GM03348 (cell line): ENCODE results near the gene PLXNA2.

Source experiments
- DNase-seq: peaks from one replicate; pipeline ENCODE4 v3.0.0; 2012; ENCODE audit warnings: low spot score

The PLXNA2 gene

DNA sequence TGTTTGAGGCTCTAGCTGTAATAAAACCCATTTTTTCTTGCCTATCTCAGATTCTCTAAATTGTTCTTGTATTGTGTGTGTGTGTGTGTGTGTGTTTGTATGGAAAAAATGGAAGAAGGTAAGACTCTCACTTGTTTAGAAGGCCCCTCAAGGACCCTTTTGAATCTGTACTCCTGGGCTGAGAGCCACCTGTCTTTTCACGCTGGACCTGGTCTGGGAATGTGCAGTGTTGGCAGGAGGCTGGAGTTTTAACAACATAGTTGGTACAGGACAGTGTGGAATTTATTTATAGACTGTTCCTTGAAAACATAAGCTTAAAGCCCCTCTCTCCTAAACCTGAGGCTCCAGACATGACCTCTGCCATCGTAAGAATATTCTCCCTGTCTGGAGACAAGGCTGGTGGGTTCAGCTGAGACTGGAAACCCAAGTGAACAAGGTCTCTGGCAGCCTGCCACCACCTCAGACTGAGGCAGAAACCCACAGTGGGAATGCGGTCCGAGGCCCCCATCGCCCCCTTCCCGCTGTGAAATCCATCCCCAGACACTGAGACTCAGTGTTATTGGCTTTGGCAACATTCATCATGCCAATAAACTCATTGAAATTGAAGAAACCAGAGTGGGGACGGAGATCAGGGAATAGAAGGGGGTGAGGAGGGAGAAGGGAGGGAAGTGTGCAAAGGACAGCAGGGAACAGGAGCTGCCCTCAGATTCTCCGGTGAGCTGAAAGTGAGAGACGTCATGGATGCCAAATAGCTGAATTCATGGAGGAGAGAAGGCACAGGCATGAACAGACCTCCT lies 24.6 kb upstream of the PLXNA2 start:
- DNase-seq: no peak

DNA sequence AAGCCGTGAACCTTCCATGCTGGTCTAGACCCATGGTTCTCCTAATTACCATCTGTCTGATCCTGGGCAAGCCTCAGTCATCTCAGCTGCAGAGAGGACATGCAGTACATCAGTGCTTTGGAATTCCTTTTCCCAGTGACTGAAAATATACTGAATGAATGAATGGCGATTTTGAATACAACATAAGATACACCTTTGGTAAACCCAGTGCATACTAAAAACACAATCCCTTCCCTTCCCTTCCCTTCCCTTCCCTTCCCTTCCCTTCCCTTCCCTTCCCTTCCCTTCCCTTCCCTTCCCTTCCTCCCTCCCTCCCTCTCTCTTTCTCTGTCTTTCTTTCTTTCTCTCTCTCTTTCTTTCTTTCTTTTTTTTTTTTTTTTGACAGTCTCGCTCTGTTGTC lies 21.3 kb upstream of the PLXNA2 start:
- no peak for DNase-seq

DNA sequence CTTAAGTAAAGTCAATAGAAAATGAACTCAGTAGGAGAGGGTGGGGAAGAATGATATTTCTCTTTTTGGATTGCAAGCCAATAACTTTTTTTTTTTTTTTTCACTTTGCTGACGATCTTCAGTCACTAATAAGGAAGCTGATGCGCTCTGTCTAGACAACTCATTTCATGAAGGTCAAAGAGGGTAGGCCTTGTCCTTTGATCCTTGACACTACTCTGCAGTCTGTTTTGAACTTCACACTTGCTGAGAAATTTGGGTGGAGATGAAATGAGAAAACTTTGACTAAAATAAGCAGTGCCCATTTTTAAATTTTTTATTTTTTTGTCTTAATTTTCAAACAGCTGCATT lies 20.9 kb upstream of the PLXNA2 start:
- DNase-seq: no peak

GRCh38 chr1:208264469-208265121 lies 20.4 kb upstream of the PLXNA2 start:
- DNase-seq: no peak

- DNase-seq: no peak
Observed at GRCh38 chr1:208261874-208262273, 17.7 kb upstream of the PLXNA2 start.

- DNase-seq: no peak
Observed at GRCh38 chr1:208258277-208258676, 14.1 kb upstream of the PLXNA2 start.

DNA sequence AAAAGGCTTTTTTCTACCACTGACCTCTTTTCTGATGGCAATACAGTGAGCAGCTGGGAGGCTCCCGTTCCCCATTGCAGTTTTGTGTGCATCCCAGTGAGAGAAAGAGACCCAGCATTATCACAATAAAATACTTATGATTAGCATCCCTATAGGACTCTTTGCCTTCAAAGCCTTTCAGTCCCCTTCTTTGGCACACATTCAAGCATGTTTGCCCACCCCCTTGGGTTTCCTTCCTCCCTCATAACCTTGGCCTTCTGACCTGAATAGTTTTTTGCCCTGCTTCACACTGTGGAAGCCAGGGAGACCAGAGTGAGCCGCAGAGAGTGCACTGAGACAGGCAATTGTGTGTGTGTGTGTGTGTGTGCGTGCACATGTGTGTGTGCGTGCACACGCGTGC lies 13.2 kb upstream of the PLXNA2 start:
- no peak for DNase-seq

DNA sequence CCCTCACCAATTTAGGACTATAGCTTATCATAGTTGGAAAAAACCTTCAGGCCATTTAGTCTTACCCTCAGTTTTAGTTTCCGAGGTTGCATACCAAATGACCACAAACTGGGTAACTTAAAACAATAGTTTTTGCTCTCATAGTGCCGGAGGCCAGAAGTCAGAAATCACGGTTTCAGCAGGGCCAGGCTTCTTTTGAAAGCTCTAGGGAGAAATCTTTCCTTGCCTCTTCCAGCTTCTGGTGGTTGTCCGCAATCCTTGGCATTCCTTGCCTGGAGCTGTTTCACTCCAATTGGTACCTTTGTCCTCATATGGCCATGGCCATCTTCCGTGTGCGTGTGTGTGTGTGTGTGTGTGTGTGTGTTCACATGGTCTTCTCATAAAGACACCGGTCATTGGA lies 12.4 kb upstream of the PLXNA2 start:
- no peak for DNase-seq

GRCh38 chr1:208256091-208256490 lies 11.9 kb upstream of the PLXNA2 start:
- DNase-seq: no peak

- DNase-seq: peak; percentile 84
Observed at GRCh38 chr1:208254862-208255261, 10.7 kb upstream of the PLXNA2 start.

GRCh38 chr1:208254376-208254775 lies 10.2 kb upstream of the PLXNA2 start:
- DNase-seq: peak; percentile 63

- no peak for DNase-seq
Observed at GRCh38 chr1:208252836-208253576, 8.8 kb upstream of the PLXNA2 start.

DNA sequence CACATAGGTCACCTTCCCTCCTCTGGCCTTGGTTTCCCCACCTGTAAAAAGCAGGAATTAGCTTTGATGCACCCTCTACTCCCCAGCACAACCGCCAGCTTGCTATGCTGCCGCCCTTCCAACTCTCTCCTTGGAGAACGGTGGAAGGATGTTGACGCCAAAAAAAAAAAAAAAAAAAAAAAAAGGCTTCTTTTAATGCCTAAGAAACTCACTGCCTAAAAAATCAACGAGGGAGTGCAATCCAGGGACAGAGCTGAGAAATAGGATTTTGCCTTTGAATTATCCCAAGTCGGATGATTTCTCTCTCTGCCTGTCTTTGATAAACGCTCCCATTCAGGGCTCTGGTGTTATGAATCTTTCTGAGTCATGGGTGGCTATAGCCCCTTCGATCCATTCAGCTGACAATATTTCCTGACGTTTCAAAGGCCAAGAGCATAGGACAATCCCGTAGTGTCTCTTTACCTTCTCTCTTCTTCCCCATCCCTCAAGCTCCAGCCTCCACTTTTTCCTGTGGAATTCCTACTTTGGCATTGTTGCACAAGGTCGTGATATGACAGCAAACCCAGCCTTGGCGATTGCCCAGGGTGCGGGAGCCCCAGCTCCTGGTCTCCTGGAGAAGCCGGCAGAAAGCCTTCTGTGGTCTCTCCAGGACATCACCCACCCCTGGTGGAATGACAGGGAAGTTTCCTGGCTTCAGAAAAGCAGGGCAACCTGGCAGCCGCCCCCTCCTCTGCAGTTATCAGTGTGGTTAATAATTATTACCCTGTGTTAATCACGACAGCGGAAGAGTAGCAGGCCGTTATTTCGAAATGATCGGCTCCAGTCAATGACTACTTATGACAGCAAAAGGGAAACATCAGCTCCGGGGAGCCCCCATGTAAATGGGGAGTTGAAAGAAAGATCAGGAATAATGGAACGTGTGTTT lies 8.0 kb upstream of the PLXNA2 start:
- DNase-seq: peak; percentile 77

DNA sequence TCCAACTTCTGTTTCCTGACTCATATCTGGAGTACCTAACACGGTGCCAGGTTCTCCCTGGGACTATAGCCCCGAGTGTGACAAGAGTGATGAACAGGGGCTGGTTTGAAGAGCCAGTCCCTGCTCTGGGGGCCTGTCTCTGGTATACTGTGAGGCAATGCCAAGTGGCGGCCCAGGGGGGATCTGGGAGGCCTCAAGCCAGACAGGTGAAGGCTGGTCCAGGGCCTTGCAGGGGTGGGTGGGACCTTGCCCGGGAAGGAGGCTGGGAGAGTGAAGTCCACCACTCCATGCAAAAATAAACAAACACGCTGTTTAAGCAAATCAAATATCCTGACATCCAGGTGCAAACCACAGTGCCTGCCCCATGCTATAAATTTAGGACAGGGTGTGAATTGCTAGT lies 6.8 kb upstream of the PLXNA2 start:
- no peak for DNase-seq

DNA sequence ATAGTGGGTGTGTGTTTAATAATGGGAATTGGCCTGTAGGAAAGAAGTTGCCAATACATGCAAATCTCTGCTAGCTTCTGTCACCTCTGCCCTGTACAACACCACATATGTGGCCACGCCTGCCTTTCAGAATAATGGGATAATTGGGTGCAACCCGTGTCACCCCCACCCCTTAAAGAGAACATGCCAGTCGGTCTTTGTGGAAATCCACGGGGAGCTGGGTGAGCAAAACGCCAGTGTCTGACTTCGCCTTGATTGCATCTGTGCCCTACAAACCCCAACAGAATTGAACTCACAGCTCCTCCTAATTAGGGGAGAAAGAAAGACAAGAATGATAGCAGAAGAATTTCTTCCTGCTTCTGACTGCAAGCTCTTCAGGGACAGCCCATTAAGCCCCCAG lies 6.4 kb upstream of the PLXNA2 start:
- no peak for DNase-seq

GRCh38 chr1:208248991-208249696 lies 5.0 kb upstream of the PLXNA2 start:
- no peak for DNase-seq

- no peak for DNase-seq
Observed at GRCh38 chr1:208248307-208248801, 4.2 kb upstream of the PLXNA2 start.

DNA sequence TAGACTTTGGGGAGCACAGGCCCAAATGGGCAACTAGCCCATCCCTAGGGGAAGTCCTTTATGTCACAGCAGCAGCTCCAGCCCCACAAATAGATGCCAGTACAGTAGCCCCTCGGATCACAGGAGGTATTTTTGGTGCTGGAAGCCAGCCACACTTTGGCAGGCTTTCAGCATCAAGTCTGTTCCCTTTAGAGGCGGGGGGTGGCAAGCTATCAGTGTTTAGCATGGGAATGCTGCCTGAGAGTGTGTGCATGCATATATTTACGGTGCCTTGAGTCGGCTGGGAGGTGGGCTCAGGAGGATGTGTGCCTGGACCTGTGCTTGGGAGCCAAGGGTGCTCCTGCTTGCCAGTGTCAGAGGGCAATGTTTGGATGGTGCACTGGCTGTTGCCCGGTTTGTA lies 3.5 kb upstream of the PLXNA2 start:
- no peak for DNase-seq

DNA sequence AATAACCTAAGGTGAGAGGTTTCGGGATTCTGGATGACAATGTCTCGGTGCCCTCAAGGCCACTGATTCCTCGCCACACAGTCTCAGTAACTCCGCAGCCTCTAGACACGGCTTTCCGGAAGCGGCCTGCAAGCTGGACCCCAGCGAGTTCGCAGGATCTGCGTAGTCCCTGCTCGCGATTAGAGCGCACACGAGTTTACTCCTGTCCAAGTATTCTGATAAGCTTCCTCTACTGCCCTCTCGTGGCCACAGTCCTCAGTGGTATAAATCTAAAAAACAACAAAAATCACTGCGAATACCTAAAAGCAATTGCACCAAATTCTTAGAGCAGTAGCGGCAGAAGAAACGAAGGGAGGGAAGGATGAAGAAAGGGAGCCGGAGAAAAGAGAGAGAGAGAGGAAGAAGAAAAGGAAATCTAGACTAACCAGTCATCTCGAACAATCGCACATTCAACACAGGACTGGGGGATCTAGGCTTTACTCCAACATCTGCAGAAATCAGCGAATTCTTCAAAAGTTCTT lies 1.1 kb upstream of the PLXNA2 start:
- peak; percentile 87 for DNase-seq

DNA sequence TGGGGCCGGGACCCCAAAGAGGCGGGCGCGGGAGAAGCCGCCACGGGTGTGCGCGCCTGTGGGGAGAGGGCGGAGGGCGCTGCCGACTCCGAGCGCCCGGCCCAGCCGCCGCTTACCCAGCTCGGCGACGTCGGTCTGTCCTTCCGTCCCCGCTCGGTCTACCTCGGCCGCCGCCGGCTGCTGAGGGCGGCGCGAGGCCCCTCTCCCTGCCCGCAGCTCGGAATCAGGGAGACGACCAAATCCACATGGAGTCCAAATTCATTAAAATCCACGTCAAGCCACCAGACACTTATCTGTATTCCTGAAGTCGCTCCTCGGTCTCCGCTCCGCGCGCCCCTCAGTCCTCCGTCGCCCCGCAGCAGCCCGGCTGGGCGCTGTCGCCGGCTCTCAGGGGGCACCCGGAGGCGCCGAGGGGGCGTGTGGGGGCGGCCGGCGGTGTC lies 637 bp downstream of the PLXNA2 start:
- DNase-seq: peak; percentile 50

- DNase-seq: peak; percentile 56
Observed at GRCh38 chr1:208242941-208243526, 1.1 kb downstream of the PLXNA2 start.
